IMR-90 (cell line): ENCODE results near the gene TBC1D4.

Experiments used
- CHD1 ChIP-seq: IDR thresholded peaks from 2 replicates; pipeline ENCODE4 v1.6.1; 2012; ENCODE audit warnings: low read depth, low read length, improper control_type of control experiment
- CTCF ChIP-seq: conservative IDR thresholded peaks from 2 replicates; pipeline ENCODE4 v1.5.1; 2012; ENCODE audit warnings: mild to moderate bottlenecking, low read depth, low read length, improper control_type of control experiment
- RAD21 ChIP-seq: IDR thresholded peaks from 2 replicates; pipeline ENCODE4 v1.6.1; 2012; ENCODE audit warnings: low read length, improper control_type of control experiment

GRCh38 chr13:75432045-75432444, 49.9 kb downstream of the TBC1D4 start:
- no peak for TF ChIP-seq RAD21
- TF ChIP-seq CTCF: no peak
- no peak for TF ChIP-seq CHD1
